ENCODE data around the gene EML6. TPM values are rescaled to one million over a fixed set of nuclear protein-coding genes. Genes with fewer than 3 reads are reported as not detected.

Gene EML6
- total RNA-seq, 1 donor from 2014 or later = 0.39 TPM

GRCh38 chr2:54775710-54776109 is 52.2 kb downstream of the EML6 start:
- Mint-ChIP-seq H3K27me3 (ENCODE audit: insufficient read depth, low read depth) (no peaks in the 10 kb centered on the region), H3K36me3 (no peaks in the 10 kb centered on the region), H3K9me3 (peaks cover 20% of the 10 kb centered on the region), H3K4me3 (no peak overlapping the region), H3K4me1 (no peaks in the 10 kb centered on the region), H3K27ac (no peak overlapping the region)
- no peaks in the 10 kb centered on the region for H3K4me1 ChIP-seq
- no peak overlapping the region for H3K4me3 ChIP-seq
- H3K9me3 ChIP-seq (ENCODE audit: low read depth) = no peaks in the 10 kb centered on the region
- H3K9ac ChIP-seq = no peak overlapping the region
- no peak overlapping the region for H3K4me2 ChIP-seq
- DNase-seq (ENCODE audit: low spot score) = no peak
- H2AFZ ChIP-seq (replicated peaks) = no peak overlapping the region
- H3F3A ChIP-seq (ENCODE audit: low read depth) = no peaks in the 10 kb centered on the region
- H4K20me1 ChIP-seq (ENCODE audit: low read depth) = no peaks in the 10 kb centered on the region
- H3K36me3 ChIP-seq = no peaks in the 10 kb centered on the region
- TF ChIP-seq EZH2phosphoT487 (IDR thresholded peaks at IDR 0.05) (no peak), EZH2 (IDR thresholded peaks at IDR 0.05) (no peak), CTCF (IDR thresholded peaks at IDR 0.05) (no peak)
- H3K27me3 ChIP-seq = no peaks in the 10 kb centered on the region
- H3K27ac ChIP-seq = no peak overlapping the region
- no peaks in the 10 kb centered on the region for H3K79me2 ChIP-seq (ENCODE audit: low read depth)

- no peak overlapping the region for H3K9ac ChIP-seq
- Mint-ChIP-seq H3K27ac (no peak overlapping the region), H3K4me1 (no peaks in the 10 kb centered on the region), H3K9me3 (peaks cover 20% of the 10 kb centered on the region), H3K27me3 (ENCODE audit: insufficient read depth, low read depth) (no peaks in the 10 kb centered on the region), H3K4me3 (no peak overlapping the region), H3K36me3 (no peaks in the 10 kb centered on the region)
- H3K4me2 ChIP-seq = no peak overlapping the region
- H3K36me3 ChIP-seq = no peaks in the 10 kb centered on the region
- H3K79me2 ChIP-seq (ENCODE audit: low read depth) = no peaks in the 10 kb centered on the region
- no peaks in the 10 kb centered on the region for H3K9me3 ChIP-seq (ENCODE audit: low read depth)
- no peaks in the 10 kb centered on the region for H3K4me1 ChIP-seq
- no peaks in the 10 kb centered on the region for H4K20me1 ChIP-seq (ENCODE audit: low read depth)
- H3F3A ChIP-seq (ENCODE audit: low read depth) = no peaks in the 10 kb centered on the region
- no peak for TF ChIP-seq CTCF (IDR thresholded peaks at IDR 0.05)
- TF ChIP-seq EZH2 (IDR thresholded peaks at IDR 0.05) = no peak
- no peak for TF ChIP-seq EZH2phosphoT487 (IDR thresholded peaks at IDR 0.05)
- H2AFZ ChIP-seq (replicated peaks) = no peak overlapping the region
- no peak overlapping the region for H3K27ac ChIP-seq
- H3K27me3 ChIP-seq = no peaks in the 10 kb centered on the region
- no peak for DNase-seq (ENCODE audit: low spot score)
- no peak overlapping the region for H3K4me3 ChIP-seq
Observed at GRCh38 chr2:54776494-54776893, 53.0 kb downstream of the EML6 start.

- Mint-ChIP-seq H3K4me1 (no peaks in the 10 kb centered on the region), H3K4me3 (no peak overlapping the region), H3K27me3 (ENCODE audit: insufficient read depth, low read depth) (no peaks in the 10 kb centered on the region), H3K9me3 (peaks cover 2% of the 10 kb centered on the region), H3K27ac (no peak overlapping the region), H3K36me3 (no peaks in the 10 kb centered on the region)
- no peak overlapping the region for H3K27ac ChIP-seq
- H3K4me3 ChIP-seq = no peak overlapping the region
- no peaks in the 10 kb centered on the region for H3K79me2 ChIP-seq (ENCODE audit: low read depth)
- H4K20me1 ChIP-seq (ENCODE audit: low read depth) = no peaks in the 10 kb centered on the region
- no peak overlapping the region for H3K9ac ChIP-seq
- H2AFZ ChIP-seq (replicated peaks) = no peak overlapping the region
- H3K4me1 ChIP-seq = no peaks in the 10 kb centered on the region
- TF ChIP-seq EZH2 (IDR thresholded peaks at IDR 0.05) (no peak), CTCF (IDR thresholded peaks at IDR 0.05) (no peak), EZH2phosphoT487 (IDR thresholded peaks at IDR 0.05) (no peak)
- DNase-seq (ENCODE audit: low spot score) = no peak
- H3K27me3 ChIP-seq = no peaks in the 10 kb centered on the region
- H3K4me2 ChIP-seq = no peak overlapping the region
- H3F3A ChIP-seq (ENCODE audit: low read depth) = no peaks in the 10 kb centered on the region
- no peaks in the 10 kb centered on the region for H3K36me3 ChIP-seq
- no peaks in the 10 kb centered on the region for H3K9me3 ChIP-seq (ENCODE audit: low read depth)
Observed at GRCh38 chr2:54783349-54783748, 59.9 kb downstream of the EML6 start.
